Right lobe of liver (tissue), 4 donors: ENCODE results near the gene AMELY.

Source experiments
- POLR2A ChIP-seq: fragments of 450-650 bp; IDR thresholded peaks from one replicate; pipeline ENCODE4 v1.6.1; 2017; ENCODE audit warnings: antibody characterized with exemption, mild to moderate bottlenecking
- TF ChIP-seq, protein P1 (sequence below), 4 donors: fragments of 200-600 bp in 3 of 4; fragments of 450-650 bp in 1 of 4; IDR thresholded peaks; one replicate each; pipeline versions ENCODE4 v1.5.1 to v1.8.0; 2016 to 2022; ENCODE audit warnings: antibody characterized with exemption in 4 of 4, mild to moderate bottlenecking in 2 of 4
- donor health status: DM: no; HTN: no; CAD: no.
- donor health status: DM: no; HTN: no; CAD: no.
- donor health status: DM: no; HTN: yes; CAD: no.

DNA sequence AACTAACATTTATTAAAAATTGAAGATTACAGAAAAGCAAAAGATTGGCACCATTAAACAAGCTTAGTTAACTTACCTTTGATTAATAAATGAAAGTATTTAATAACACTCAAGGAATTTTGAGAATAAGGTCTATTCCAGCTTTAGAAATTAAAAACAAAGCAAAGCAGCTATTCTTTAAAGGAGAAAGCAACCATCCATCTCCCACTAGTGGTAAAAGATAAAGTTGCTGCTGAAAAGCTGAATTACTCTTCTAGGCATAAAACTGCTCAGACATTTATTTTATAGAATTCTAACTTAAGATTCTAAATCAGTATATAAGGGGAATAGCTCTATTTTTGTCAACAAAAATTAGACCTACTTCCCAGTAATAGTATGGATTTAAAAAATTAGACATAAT lies 36.1 kb upstream of the AMELY start:
- TF ChIP-seq, protein P1, sequence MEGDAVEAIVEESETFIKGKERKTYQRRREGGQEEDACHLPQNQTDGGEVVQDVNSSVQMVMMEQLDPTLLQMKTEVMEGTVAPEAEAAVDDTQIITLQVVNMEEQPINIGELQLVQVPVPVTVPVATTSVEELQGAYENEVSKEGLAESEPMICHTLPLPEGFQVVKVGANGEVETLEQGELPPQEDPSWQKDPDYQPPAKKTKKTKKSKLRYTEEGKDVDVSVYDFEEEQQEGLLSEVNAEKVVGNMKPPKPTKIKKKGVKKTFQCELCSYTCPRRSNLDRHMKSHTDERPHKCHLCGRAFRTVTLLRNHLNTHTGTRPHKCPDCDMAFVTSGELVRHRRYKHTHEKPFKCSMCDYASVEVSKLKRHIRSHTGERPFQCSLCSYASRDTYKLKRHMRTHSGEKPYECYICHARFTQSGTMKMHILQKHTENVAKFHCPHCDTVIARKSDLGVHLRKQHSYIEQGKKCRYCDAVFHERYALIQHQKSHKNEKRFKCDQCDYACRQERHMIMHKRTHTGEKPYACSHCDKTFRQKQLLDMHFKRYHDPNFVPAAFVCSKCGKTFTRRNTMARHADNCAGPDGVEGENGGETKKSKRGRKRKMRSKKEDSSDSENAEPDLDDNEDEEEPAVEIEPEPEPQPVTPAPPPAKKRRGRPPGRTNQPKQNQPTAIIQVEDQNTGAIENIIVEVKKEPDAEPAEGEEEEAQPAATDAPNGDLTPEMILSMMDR (IDR thresholded peaks at IDR 0.05): no peak
- no peak for TF ChIP-seq POLR2A
